SKM-1 treated with dmso at 0.1 percent for 144 hours (cell line): ENCODE measurements around the gene CEACAM16.

Experiments used
- DNase-seq: peaks from one replicate; lab custom pipeline; 2025; ENCODE audit not compliant: unreplicated experiment; lab: John Stamatoyannopoulos, UW

The CEACAM16 gene

DNA sequence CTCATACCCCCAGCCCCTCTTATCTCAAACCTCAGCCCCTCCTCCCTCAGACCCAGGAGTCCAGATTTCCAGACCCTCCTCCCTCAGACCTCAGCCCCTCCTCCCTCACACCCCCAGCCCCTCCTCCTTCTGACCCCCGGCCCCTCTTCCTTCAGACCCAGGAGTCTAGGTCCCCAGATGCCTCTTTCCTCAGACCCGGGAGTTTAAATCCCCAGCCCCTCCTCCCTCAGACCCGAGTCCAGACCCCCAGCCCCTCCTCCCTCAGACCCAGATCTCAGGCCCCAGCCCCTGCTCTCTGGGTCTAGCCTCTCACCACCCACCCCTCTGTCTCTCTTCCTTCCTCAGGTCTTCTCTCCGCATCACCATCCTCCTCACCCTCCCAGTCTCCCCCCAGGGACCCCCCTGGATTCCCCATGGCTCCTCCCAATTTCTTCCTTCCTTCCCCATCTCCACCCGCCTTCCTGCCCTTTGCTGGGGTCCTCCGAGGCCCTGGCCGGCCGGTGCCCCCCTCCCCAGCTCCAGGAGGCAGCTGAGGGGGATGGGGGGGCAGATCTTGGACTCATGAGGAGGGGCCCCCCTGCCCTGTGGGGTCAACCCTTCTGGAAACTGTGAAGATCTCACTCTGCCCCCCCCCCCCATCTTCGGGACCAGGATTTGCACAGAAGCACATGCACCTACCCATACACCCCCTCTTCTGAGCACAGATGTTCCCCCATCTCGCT is 60.3 kb downstream of the CEACAM16 start:
- DNase-seq: no peak
